ENCODE results near the gene MGAT2.
"Not testable (repeated sequence)": the region's sequence is repeated elsewhere in the genome, so short reads cannot be mapped to it uniquely, and the experiment has no call there.

MGAT2 gene

GRCh38 chr14:49657500-49657899 lies 36.9 kb downstream of the MGAT2 start:
- not testable (repeated sequence) for DNase-seq (ENCODE audit: low spot score)

- DNase-seq (ENCODE audit: low spot score) = no peak
Measured at GRCh38 chr14:49659526-49660455, 39.2 kb downstream of the MGAT2 start.

GRCh38 chr14:49670475-49670874 lies 49.9 kb downstream of the MGAT2 start:
- no peak for DNase-seq (ENCODE audit: low spot score)
